ENCODE data around the gene ZNF540.
"Not testable (repeated sequence)": the region's sequence is repeated elsewhere in the genome, so short reads cannot be mapped to it uniquely, and the experiment has no call there.

The ZNF540 gene

DNA sequence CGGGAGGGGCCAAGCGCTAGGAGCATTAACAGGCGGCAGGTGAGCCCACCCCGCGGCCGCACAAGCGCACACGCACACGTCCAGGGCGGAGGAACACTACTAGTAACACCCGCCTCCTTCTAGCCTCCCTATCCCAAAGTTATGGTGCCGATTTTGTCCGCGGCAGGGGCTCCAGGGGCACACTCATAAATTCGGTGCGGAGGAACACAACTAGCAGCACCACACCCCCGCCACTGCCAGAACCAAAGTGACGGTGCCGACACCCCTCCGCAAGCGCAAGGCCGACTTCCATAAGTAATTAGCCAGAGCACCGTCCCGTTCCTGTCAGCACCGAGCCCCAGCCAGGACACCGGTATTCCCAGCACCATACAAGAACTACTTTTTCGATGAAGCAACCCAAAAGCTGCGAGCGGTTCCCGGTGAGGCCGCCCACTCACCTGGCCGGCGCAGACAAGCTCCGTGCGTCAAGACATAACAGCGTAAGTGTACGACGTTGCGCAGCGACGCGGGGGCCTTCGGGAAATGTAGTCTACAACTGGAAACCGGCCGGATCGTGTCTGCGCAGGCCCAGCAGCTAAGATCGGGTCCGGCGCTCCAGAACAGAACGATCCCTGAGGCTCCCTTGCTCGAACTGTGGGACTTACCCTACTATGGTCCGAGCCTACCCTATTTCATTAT is at the start of gene ZNF540, which contains the start of gene ZNF571:
ZNF540 (plus strand) TSS at position 573 of the 678 bp plus-strand sequence. CDS start 3,572 bp downstream, outside the sequence.
ZNF571 (minus strand) TSS at position 489 of the 678 bp plus-strand sequence. CDS start 8,116 bp downstream, outside the sequence.
- DNase-seq (ENCODE audit: low read depth in 3 of 3, low spot score in 1 of 3) = peak; percentile 74 to 84 (median 75)

- DNase-seq (ENCODE audit: low read depth in 3 of 3, low spot score in 1 of 3) = peak in 1 of 3 donors; percentile 21
Measured at GRCh38 chr19:37551129-37551993, 43.3 kb upstream of the ZNF540 start.

GRCh38 chr19:37563518-37563917 is 31.2 kb upstream of the ZNF540 start:
- DNase-seq (ENCODE audit: low read depth in 3 of 3, low spot score in 1 of 3) = no peak

GRCh38 chr19:37564624-37565369 is 29.9 kb upstream of the ZNF540 start:
- no peak for DNase-seq (ENCODE audit: low read depth in 3 of 3, low spot score in 1 of 3)

DNA sequence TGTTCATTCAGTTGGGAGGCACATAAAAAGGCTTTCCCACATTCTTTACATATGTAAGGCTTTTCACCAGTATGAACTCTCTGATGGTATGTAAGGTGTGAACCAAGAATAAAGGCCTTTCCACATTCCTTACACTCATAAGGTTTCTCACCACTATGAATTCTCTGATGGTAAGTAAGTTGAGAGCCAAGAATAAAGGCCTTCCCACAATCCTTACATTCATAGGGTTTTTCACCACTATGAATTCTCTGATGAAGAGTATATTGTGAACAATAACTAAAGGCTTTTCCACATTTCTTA is 29.4 kb upstream of the ZNF540 start:
- DNase-seq (ENCODE audit: low read depth in 3 of 3, low spot score in 1 of 3) = no peak

DNA sequence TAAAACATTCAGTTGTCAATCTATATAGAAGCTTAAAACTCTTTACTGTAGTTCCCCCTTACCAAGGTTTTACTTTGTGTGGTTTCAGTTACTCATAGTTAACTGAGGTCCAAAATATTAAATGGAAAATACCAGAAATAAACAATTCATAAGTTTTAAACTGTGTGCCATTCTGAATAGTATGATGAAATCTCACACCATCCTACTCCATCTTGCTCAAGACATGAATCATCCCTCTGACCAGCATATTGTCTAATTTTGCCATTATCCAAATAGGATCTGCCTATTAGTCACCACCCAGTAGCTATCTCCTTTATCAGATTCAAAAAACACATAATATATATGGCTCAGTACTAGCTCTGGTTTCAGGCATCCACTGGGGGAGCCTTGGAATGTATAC is 22.5 kb upstream of the ZNF540 start:
- DNase-seq (ENCODE audit: low read depth in 3 of 3, low spot score in 1 of 3) = no peak

DNA sequence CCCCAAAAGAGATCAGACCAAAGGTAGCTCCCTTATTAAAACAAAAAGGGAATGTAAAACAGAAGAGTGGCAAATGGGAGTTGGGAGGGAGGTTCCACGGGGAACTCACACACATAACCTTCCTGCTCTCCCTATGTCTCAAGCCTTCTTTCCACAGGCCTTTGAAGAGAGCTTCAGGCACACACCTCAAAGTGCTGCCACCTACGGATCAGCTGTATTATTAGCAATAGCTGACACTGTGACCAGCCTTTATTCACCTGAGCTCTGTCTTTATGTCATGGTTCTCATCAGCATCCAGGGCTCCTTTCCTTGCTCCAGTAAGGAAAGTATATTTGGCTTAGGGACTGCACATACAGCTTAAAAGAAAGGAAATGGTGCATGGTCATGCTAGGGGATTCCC is 11.3 kb upstream of the ZNF540 start:
- DNase-seq (ENCODE audit: low read depth in 3 of 3, low spot score in 1 of 3) = no peak

DNA sequence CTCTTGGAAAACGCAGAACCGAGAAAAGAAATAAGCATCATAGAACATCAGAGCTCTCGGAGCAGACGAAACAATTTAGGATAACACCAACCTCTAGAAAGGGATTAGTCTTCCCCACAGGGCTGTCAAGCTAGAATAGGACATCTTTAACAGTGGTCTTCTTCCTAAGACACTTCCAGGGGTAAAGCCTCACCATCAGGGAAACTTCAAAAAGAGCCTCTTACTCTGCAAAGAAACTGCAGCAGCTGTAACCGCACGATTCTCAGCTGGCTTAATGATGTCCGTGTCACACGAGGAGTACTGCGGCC is 726 bp upstream of the ZNF540 start:
- DNase-seq (ENCODE audit: low read depth in 3 of 3, low spot score in 1 of 3) = no peak

DNA sequence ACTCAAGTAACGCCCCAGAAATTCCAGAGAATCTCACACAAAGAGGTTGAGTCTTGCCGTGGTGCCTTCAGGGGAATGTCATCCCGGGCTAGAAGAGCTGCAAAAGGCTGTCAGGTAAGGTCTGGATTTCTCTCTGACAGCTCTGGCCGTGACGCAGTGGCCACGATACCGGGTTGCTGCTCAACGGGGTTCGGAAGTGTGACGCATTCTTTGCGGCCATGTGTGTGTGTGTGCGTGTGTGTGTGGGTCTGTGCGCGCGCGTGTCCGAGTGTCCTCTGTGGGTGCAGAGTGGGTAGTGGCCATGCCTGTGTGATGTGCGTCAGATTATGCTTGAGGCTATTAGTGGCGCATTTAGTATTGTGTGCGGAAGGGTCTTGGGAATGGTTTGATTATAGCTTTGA is 306 bp downstream of the ZNF540 start:
- DNase-seq (ENCODE audit: low read depth in 3 of 3, low spot score in 1 of 3) = peak; percentile 3 to 22 (median 6)

GRCh38 chr19:37635076-37636056 is 40.7 kb downstream of the ZNF540 start:
- DNase-seq (ENCODE audit: low read depth in 3 of 3, low spot score in 1 of 3) = no peak

GRCh38 chr19:37654118-37654517 is 59.4 kb downstream of the ZNF540 start:
- no peak for DNase-seq (ENCODE audit: low read depth in 3 of 3, low spot score in 1 of 3)

- DNase-seq (ENCODE audit: low read depth in 3 of 3, low spot score in 1 of 3) = peak in 1 of 3 donors; percentile 4
Measured at GRCh38 chr19:37654629-37655300, 60.1 kb downstream of the ZNF540 start.

- DNase-seq (ENCODE audit: low read depth in 3 of 3, low spot score in 1 of 3) = peak; percentile 43 to 63 (median 50)
Measured at GRCh38 chr19:37655301-37655688, 60.6 kb downstream of the ZNF540 start, which contains the start of gene ZFP30. Gene ZFP30, minus strand, starts transcription at chr19:37655465. Its CDS starts 7,643 bp downstream, at chr19:37647822.

DNA sequence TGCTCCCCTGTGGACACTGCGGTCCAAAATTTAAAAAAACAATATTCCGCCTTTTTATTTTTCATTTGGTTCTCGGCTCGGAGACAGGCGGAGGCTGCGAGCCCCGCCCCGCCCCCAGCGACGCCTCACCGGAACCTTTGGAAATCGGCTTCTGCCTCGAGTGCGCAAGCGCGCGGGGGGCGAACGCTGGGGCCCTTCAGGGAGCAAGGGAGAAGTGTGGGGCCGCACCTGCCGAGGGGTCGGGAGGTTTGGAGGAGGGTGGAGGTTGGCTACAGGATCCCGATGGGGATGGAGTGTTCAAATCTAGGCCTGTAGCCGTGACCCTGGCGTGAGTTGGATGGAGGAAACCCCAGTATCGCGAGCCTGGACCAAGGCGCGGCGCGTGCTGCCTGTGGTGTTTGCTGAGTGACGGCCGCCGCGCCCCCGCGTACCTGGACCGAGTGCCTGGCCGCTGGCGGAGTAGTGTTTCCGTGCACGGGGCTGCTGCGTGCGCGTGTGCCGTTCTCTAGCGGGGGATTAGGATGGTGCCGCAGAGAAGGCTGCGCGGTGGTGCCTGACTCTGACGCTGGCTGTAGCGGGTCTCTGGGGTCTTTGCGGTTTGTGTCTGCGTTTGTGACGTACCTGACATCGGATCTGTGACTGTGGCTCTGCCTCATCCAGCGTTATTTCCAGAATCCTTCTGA is 61.2 kb downstream of the ZNF540 start:
- DNase-seq (ENCODE audit: low read depth in 3 of 3, low spot score in 1 of 3) = peak; percentile 43 to 85 (median 62)

- not testable (repeated sequence) for DNase-seq (ENCODE audit: low read depth in 3 of 3, low spot score in 1 of 3)
Measured at GRCh38 chr19:37657157-37657556, 62.5 kb downstream of the ZNF540 start.

All from stimulated activated CD4-positive, alpha-beta T cell treated with anti-CD3 and anti-CD28 coated beads, TNF-alpha, amount 100 ng/mL, for 1 hour (primary cell).